Neural cell (in vitro differentiated cells): ENCODE results near the gene ELOVL1.

Source experiments
- EP300 ChIP-seq: fragments of 450-650 bp; conservative IDR thresholded peaks from 2 replicates; pipeline ENCODE4 v1.6.1; 2014; ENCODE audit warnings: antibody characterized with exemption, mild to moderate bottlenecking, moderate library complexity; ENCODE audit not compliant: poor library complexity, severe bottlenecking
- EZH2 ChIP-seq: fragments of 200-600, 300-800 bp; shearing (Covaris generic), sonication (generic); IDR thresholded peaks from 2 replicates; pipeline ENCODE4 v1.6.1; 2014; ENCODE audit warnings: antibody characterized with exemption, low read length, borderline replicate concordance, mild to moderate bottlenecking; ENCODE audit not compliant: insufficient read depth, poor library complexity, severe bottlenecking
- MXI1 ChIP-seq: fragments of 450-650 bp; conservative IDR thresholded peaks from 2 replicates; pipeline ENCODE4 v1.6.1; 2014; ENCODE audit warnings: antibody characterized with exemption, mild to moderate bottlenecking; ENCODE audit not compliant: poor library complexity, severe bottlenecking
- POLR2AphosphoS5 ChIP-seq: IDR thresholded peaks from 2 replicates; pipeline ENCODE4 v1.6.1; 2012
- SMC3 ChIP-seq: fragments of 450-650 bp; conservative IDR thresholded peaks from 2 replicates; pipeline ENCODE4 v1.6.1; 2014; ENCODE audit warnings: antibody characterized with exemption, mild to moderate bottlenecking, moderate library complexity; ENCODE audit not compliant: poor library complexity
- TAF1 ChIP-seq: IDR thresholded peaks from 2 replicates; pipeline ENCODE4 v1.6.1; 2012; ENCODE audit warnings: low read depth
- TF ChIP-seq, protein P1 (sequence below): fragments of 450-650 bp; IDR thresholded peaks from 2 replicates; pipeline ENCODE4 v1.5.1; 2014; ENCODE audit warnings: antibody characterized with exemption, mild to moderate bottlenecking, moderate library complexity; ENCODE audit not compliant: poor library complexity, severe bottlenecking
- TF ChIP-seq, protein P2 (sequence below): IDR thresholded peaks from 2 replicates; pipeline ENCODE4 v1.6.1; 2012; ENCODE audit warnings: borderline replicate concordance

DNA sequence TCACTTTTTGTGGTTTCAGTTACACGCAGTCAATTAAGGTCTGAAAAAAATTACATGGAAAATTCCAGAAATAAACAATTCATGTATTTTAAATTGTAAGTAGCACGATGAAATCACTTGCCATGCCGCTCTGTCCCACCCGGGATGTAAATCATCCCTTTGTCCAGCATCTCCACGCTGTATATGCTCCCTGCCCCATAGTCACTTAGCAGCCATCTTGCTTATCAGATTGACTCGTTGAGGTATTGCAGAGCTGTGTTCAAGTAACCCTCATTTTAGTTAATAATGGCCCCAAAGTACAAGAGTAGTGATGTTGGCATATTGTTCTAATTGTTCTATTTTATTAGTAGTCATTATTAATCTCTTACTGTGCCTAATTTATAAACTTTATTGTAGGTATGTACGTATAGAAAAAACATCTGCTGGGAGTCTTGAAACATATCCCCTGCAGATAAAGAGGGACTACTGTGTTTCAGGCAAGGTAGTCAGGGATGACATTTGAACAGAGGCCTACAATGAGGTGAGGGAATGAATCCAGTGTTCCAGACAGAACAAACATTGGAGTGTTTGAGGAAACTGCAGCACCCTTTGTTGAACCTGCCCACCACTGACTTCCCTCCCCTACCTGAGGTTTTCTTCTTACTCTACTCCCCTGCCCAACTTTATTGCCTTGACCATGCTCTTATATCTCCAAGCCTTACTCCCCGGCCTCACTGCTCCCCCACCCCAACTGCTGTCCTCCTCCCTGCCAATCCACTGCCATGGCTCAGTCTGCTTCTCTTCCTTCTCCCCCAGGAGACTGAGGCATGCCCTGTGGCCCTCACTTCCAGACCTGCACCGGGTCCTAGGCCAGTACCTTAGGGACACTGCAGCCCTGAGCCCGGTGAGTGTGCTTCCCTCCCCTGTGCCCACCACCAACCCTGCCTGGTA lies 16.1 kb downstream of the ELOVL1 start:
- TF ChIP-seq MXI1 (no peak), EP300 (no peak), SMC3 (no peak), EZH2 (no peak), TAF1 (no peak), POLR2AphosphoS5 (no peak)
- TF ChIP-seq, protein P1, sequence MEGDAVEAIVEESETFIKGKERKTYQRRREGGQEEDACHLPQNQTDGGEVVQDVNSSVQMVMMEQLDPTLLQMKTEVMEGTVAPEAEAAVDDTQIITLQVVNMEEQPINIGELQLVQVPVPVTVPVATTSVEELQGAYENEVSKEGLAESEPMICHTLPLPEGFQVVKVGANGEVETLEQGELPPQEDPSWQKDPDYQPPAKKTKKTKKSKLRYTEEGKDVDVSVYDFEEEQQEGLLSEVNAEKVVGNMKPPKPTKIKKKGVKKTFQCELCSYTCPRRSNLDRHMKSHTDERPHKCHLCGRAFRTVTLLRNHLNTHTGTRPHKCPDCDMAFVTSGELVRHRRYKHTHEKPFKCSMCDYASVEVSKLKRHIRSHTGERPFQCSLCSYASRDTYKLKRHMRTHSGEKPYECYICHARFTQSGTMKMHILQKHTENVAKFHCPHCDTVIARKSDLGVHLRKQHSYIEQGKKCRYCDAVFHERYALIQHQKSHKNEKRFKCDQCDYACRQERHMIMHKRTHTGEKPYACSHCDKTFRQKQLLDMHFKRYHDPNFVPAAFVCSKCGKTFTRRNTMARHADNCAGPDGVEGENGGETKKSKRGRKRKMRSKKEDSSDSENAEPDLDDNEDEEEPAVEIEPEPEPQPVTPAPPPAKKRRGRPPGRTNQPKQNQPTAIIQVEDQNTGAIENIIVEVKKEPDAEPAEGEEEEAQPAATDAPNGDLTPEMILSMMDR, result no peak
- TF ChIP-seq, protein P2, sequence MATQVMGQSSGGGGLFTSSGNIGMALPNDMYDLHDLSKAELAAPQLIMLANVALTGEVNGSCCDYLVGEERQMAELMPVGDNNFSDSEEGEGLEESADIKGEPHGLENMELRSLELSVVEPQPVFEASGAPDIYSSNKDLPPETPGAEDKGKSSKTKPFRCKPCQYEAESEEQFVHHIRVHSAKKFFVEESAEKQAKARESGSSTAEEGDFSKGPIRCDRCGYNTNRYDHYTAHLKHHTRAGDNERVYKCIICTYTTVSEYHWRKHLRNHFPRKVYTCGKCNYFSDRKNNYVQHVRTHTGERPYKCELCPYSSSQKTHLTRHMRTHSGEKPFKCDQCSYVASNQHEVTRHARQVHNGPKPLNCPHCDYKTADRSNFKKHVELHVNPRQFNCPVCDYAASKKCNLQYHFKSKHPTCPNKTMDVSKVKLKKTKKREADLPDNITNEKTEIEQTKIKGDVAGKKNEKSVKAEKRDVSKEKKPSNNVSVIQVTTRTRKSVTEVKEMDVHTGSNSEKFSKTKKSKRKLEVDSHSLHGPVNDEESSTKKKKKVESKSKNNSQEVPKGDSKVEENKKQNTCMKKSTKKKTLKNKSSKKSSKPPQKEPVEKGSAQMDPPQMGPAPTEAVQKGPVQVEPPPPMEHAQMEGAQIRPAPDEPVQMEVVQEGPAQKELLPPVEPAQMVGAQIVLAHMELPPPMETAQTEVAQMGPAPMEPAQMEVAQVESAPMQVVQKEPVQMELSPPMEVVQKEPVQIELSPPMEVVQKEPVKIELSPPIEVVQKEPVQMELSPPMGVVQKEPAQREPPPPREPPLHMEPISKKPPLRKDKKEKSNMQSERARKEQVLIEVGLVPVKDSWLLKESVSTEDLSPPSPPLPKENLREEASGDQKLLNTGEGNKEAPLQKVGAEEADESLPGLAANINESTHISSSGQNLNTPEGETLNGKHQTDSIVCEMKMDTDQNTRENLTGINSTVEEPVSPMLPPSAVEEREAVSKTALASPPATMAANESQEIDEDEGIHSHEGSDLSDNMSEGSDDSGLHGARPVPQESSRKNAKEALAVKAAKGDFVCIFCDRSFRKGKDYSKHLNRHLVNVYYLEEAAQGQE, result no peak
